ENCODE results near the gene DDX54.

The DDX54 gene

GRCh38 chr12:113112043-113112899, 73.0 kb downstream of the DDX54 start:
- H3K27ac ChIP-seq, result no peak overlapping the region
- TF ChIP-seq CTCF (IDR thresholded peaks at IDR 0.05), result no peak
- no peak for TF ChIP-seq ZFX (IDR thresholded peaks at IDR 0.05; ENCODE audit: borderline replicate concordance)

- TF ChIP-seq ZFX (IDR thresholded peaks at IDR 0.05; ENCODE audit: borderline replicate concordance) (no peak), CTCF (IDR thresholded peaks at IDR 0.05) (no peak)
- no peak overlapping the region for H3K27ac ChIP-seq
Measured at GRCh38 chr12:113111247-113111646, 74.0 kb downstream of the DDX54 start.

GRCh38 chr12:113109872-113110599, 75.2 kb downstream of the DDX54 start:
- no peak for TF ChIP-seq ZFX (IDR thresholded peaks at IDR 0.05; ENCODE audit: borderline replicate concordance)
- no peak for TF ChIP-seq CTCF (IDR thresholded peaks at IDR 0.05)

GRCh38 chr12:113109360-113109759, 75.9 kb downstream of the DDX54 start:
- TF ChIP-seq CTCF (IDR thresholded peaks at IDR 0.05) (no peak), ZFX (IDR thresholded peaks at IDR 0.05; ENCODE audit: borderline replicate concordance) (no peak)
- H3K27ac ChIP-seq, result no peak overlapping the region

More at GRCh38 chr12:113109872-113110599, 75.2 kb downstream of the DDX54 start:
- H3K27ac ChIP-seq, result no peak overlapping the region

GRCh38 chr12:113108308-113108707, 77.0 kb downstream of the DDX54 start:
- H3K27ac ChIP-seq, result no peak overlapping the region
- no peak for TF ChIP-seq ZFX (IDR thresholded peaks at IDR 0.05; ENCODE audit: borderline replicate concordance)
- no peak for TF ChIP-seq CTCF (IDR thresholded peaks at IDR 0.05)

Data from 22Rv1 (cell line).